Psoas muscle (tissue), 8 donors: Measurements from ENCODE around the gene STMN1. TPM values are rescaled to one million over a fixed set of nuclear protein-coding genes. Genes with fewer than 3 reads are reported as not detected.

Experiments used
- ATAC-seq, 4 donors: fragments of 200-7000 bp; cut with Tn5 transposase; one replicate each; pipeline ENCODE4 v1.9.1; 2020; ENCODE audit warnings: moderate library complexity in 3 of 4, mild to moderate bottlenecking in 2 of 4
- DNase-seq, 2 donors: peaks; one replicate each; pipeline ENCODE4 v3.0.0-alpha.2; 2020
- H3K27ac ChIP-seq: fragments of 200-600 bp; one replicate; pipeline ENCODE4 v1.8.0; 2022
- H3K27me3 ChIP-seq, 3 donors: fragments of 200-600 bp in 1 of 3; one replicate each; pipeline versions ENCODE4 v1.6.1 to v1.8.0; 2013 to 2022; ENCODE audit warnings: low read length in 2 of 3, mild to moderate bottlenecking in 2 of 3, moderate library complexity in 1 of 3; ENCODE audit not compliant: insufficient read depth in 3 of 3
- H3K36me3 ChIP-seq, 2 donors: fragments of 200-600 bp in 1 of 2; one replicate each; pipeline versions ENCODE4 v1.6.1 to v1.8.0; 2013 to 2022; ENCODE audit warnings: low read depth in 1 of 2, mild to moderate bottlenecking in 1 of 2, moderate library complexity in 1 of 2; ENCODE audit not compliant: insufficient read depth in 1 of 2
- H3K4me1 ChIP-seq: fragments of 200-600 bp; one replicate; pipeline ENCODE4 v1.8.0; 2022
- H3K4me3 ChIP-seq: fragments of 200-600 bp; one replicate; pipeline ENCODE4 v1.8.0; 2022; ENCODE audit warnings: mild to moderate bottlenecking
- H3K9me3 ChIP-seq: fragments of 200-600 bp; one replicate; pipeline ENCODE4 v1.8.0; 2022
- WGBS, 3 donors: extraction: QIAGEN DNeasy Blood & Tissue Kit; methylation state at CpG; one replicate each; pipeline versions ENCODE4 v1.1.6 to v1.1.7; 2013; 5-methylcytosine and 5-hydroxymethylcytosine counted together
- intact Hi-C, 2 donors: fragments of 100-400 bp; cut with DNase I; formaldehyde crosslinking; loops; one replicate each; pipeline versions ENCODE4 v1.11.0 to v1.14.2; 2022
- polyA plus RNA-seq, 3 donors: library from polyadenylated mRNA; stranded (reverse); fragments of 200-250 nt; gene quantifications; one replicate each; pipeline ENCODE4 v1.2.3, GENCODE V29; 2013
- total RNA-seq, 4 donors: library from RNA; stranded (reverse); fragmentation: NEBNext Ultra II Directional in 2 of 4; extraction: Animal tissue kit (Norgen Biotek cat#: 25700) in 2 of 4; gene quantifications; one replicate each; pipeline versions ENCODE4 v1.2.1 to v1.2.4, GENCODE V29; 2021 to 2023
- TF ChIP-seq, protein P1 (sequence below): fragments of 200-600 bp; IDR thresholded peaks from one replicate; pipeline ENCODE4 v1.8.0; 2022; ENCODE audit warnings: antibody characterized with exemption
- donor health status: healthy with polysubstance abuse.
- donor health status: DM: no; HTN: no; CAD: no; lungs with moderate emphysema.
- donor health status: Bipolar disorder and iron deficiency.
- donor health status: healthy.
- donor health status: DM: yes; HTN: yes; CAD: no.
- donor health status: DM: no; HTN: no; CAD: no.
- donor health status: DM: no; HTN: no; CAD: no.
- donor health status: DM: yes; HTN: yes; CAD: no.

STMN1 gene
- total and polyA plus RNA-seq, 7 donors: 7.6 to 29.2 (median 14.3) TPM

DNA sequence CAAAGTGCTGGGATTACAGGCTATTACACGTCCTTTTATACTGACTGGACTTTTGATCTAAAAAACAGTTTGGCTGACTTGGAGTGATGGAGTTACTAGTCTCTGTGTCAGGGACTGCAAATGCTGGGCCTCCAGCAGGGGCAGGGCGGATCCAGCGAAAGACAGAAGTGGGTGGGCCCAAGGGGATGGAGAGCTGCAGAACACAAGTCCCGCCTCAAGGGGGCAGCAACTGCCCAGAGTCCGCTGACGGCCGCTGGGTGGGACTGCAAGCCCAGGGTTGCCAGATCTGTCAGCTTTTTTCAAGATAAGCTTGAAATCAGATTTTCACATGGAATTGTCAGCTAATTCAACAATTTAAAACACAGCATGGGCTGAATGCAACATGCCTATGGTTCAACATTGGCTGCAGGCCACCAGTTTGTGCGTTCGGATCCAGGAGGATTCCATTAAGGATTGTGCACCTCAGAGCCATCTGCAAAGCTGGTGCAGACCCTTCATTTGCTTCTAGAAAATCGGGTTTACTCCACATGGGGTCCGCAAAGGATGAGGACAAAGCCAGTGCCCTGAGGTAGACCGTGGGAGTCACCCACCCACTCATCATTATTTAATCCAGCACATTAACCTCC, 10.7 kb downstream of the STMN1 start:
- WGBS, 3 donors: 7 to 10% (median 8%) methylated on average over 12 of the region's 12 CpGs
- intact Hi-C loops: loop anchor here (1.0 to 10.0 kb wide), 3 partner anchors 102 to 269 kb away; partner anchors contain the start of genes PAFAH2 (in 2 of the 2), C1orf232 (in 1 of the 2) and ZNF593 (in 1 of the 2)
- Histone ChIP-seq H3K27me3 (no peaks in the 10 kb centered on the region), H3K27ac (peak overlapping the region; percentile 42), H3K4me3 (peak overlapping the region; percentile 32), H3K36me3 (peaks cover 0 to 13% of the 10 kb centered on the region in 2 donors), H3K4me1 (peaks cover 17% of the 10 kb centered on the region), H3K9me3 (no peaks in the 10 kb centered on the region)
- TF ChIP-seq, protein P1, sequence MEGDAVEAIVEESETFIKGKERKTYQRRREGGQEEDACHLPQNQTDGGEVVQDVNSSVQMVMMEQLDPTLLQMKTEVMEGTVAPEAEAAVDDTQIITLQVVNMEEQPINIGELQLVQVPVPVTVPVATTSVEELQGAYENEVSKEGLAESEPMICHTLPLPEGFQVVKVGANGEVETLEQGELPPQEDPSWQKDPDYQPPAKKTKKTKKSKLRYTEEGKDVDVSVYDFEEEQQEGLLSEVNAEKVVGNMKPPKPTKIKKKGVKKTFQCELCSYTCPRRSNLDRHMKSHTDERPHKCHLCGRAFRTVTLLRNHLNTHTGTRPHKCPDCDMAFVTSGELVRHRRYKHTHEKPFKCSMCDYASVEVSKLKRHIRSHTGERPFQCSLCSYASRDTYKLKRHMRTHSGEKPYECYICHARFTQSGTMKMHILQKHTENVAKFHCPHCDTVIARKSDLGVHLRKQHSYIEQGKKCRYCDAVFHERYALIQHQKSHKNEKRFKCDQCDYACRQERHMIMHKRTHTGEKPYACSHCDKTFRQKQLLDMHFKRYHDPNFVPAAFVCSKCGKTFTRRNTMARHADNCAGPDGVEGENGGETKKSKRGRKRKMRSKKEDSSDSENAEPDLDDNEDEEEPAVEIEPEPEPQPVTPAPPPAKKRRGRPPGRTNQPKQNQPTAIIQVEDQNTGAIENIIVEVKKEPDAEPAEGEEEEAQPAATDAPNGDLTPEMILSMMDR: peak; percentile 97
- DNase-seq (peak; percentile 90 to 95), ATAC-seq (peak; percentile 95 to 99 (median 98))

- TF ChIP-seq, protein P1: no peak
- no peak for ATAC-seq
- Histone ChIP-seq H3K4me3 (no peak overlapping the region), H3K27ac (no peak overlapping the region), H3K36me3 (no peaks in the 10 kb centered on the region), H3K9me3 (no peaks in the 10 kb centered on the region), H3K27me3 (no peaks in the 10 kb centered on the region), H3K4me1 (peaks cover 17% of the 10 kb centered on the region)
- 82 to 85% (median 83%) methylated on average over 4 of the region's 4 CpGs for WGBS, 3 donors
- intact Hi-C loops: loop anchor here in 1 of 2 donors (10.0 kb wide), 1 partner anchor 272 kb away; the partner anchor contains the start of genes C1orf232 and ZNF593
- DNase-seq: no peak
Measured at GRCh38 chr1:25893116-25893515, 13.1 kb downstream of the STMN1 start.

DNA sequence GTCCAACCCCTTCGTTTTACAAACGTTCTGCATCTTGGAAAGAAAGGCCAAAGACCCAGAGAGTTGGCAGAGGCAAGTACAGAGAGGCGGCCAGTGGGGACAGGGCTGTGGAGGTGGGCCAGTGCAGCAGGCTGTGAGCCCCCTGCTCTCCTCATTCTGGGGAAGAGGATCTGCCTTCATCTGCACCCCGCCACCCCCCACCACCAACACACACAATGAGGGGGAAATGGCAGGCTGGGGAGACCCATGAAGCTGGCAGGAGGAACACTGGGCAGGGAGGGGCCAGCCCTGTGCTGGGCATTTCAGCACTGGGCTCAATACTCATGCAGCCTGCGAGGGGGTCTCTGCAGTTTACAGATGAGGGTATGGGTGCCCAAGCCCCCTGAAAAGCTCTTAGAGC, 14.6 kb downstream of the STMN1 start:
- Histone ChIP-seq H3K9me3 (no peaks in the 10 kb centered on the region), H3K36me3 (no peaks in the 10 kb centered on the region), H3K4me1 (peaks cover 16% of the 10 kb centered on the region), H3K4me3 (no peak overlapping the region), H3K27ac (no peak overlapping the region), H3K27me3 (no peaks in the 10 kb centered on the region)
- no peak for DNase-seq
- no peak for ATAC-seq
- TF ChIP-seq, protein P1: no peak
- intact Hi-C loops: loop anchor here in 1 of 2 donors (10.0 kb wide), 1 partner anchor 273 kb away; the partner anchor contains the start of genes C1orf232 and ZNF593
- 72 to 85% (median 80%) methylated on average over 5 of the region's 5 CpGs for WGBS, 3 donors

DNA sequence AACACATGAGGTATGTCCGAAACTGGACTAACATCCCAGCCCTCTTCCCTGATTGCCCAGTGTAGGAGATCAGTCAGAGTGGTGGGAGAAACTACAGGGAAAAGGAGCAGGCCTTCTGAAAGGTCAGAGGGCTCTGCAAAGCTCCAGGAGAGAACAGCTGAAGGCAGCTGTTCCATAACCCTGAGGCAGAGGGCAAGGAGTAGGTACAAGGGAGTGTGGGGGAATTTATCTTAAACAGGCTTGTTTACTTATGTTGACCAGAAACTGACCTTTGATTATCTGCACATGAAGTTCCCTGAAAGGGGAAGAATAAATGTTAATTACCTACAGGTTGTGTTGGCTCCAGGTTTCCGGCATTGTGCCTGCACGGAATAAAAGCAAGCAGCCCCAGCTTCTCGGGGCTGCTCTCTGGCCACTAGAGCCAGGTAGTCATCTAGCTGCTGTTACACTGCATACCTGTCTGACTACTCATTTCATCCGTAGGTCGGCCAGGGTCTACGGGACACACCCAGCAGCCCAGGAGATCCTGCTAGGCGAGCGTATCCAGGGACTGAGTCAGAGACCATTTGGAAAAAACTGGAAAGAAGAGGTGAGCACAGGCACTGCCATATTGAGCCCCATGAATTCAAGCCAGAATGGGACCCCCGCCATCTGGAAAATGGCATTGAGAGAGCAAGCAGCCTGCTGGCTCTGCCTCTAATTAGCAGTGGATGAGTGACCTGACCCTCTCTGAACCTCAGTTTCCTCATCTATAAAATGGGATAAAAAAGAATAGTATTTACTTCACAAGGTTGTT, 15.8 kb downstream of the STMN1 start:
- Histone ChIP-seq H3K4me1 (peaks cover 4% of the 10 kb centered on the region), H3K27me3 (no peaks in the 10 kb centered on the region), H3K27ac (no peak overlapping the region), H3K9me3 (no peaks in the 10 kb centered on the region), H3K36me3 (no peaks in the 10 kb centered on the region), H3K4me3 (no peak overlapping the region)
- TF ChIP-seq, protein P1: no peak
- no peak for DNase-seq
- intact Hi-C loops: loop anchor here in 1 of 2 donors (10.0 kb wide), 1 partner anchor 274 kb away; the partner anchor contains the start of genes C1orf232 and ZNF593
- no peak for ATAC-seq
- 93 to 94% (median 93%) methylated on average over 10 of the region's 10 CpGs for WGBS, 3 donors
